GM21423 (cell line): ENCODE data around the gene CYP1A1.
"Not testable (repeated sequence)": the region's sequence is repeated elsewhere in the genome, so short reads cannot be mapped to it uniquely, and the experiment has no call there.

Source experiments
- ATAC-seq: cut with Tn5 transposase; IDR thresholded peaks from one replicate; pipeline ENCODE4 v1.9.1; 2021; ENCODE audit warnings: mild to moderate bottlenecking, moderate library complexity; ENCODE audit not compliant: unreplicated experiment

The CYP1A1 gene

GRCh38 chr15:74742422-74742821 lies 17.1 kb upstream of the CYP1A1 start:
- ATAC-seq = no peak

- not testable (repeated sequence) for ATAC-seq
These were observed 12.9 kb upstream of the CYP1A1 start for GRCh38 chr15:74738239-74738638.

GRCh38 chr15:74735305-74735704 lies 10.0 kb upstream of the CYP1A1 start:
- ATAC-seq = no peak

- ATAC-seq = no peak
These were observed 7.9 kb upstream of the CYP1A1 start for GRCh38 chr15:74733269-74733668.

GRCh38 chr15:74732846-74733245 lies 7.5 kb upstream of the CYP1A1 start:
- ATAC-seq = no peak

GRCh38 chr15:74730619-74731316 lies 5.4 kb upstream of the CYP1A1 start:
- ATAC-seq = no peak

- ATAC-seq = not testable (repeated sequence)
These were observed 4.0 kb upstream of the CYP1A1 start for GRCh38 chr15:74729372-74729771.

- not testable (repeated sequence) for ATAC-seq
These were observed 3.4 kb upstream of the CYP1A1 start for GRCh38 chr15:74728699-74729098.

- no peak for ATAC-seq
These were observed 2.4 kb upstream of the CYP1A1 start for GRCh38 chr15:74727727-74728126.

- no peak for ATAC-seq
These were observed 1.4 kb upstream of the CYP1A1 start for GRCh38 chr15:74726774-74727164.

GRCh38 chr15:74725845-74726773 lies 781 bp upstream of the CYP1A1 start:
- no peak for ATAC-seq

- no peak for ATAC-seq
These were observed 631 bp downstream of the CYP1A1 start for GRCh38 chr15:74724570-74725224.

GRCh38 chr15:74723754-74724334 lies 1.5 kb downstream of the CYP1A1 start:
- no peak for ATAC-seq

GRCh38 chr15:74723187-74723586 lies 2.1 kb downstream of the CYP1A1 start:
- ATAC-seq = no peak

GRCh38 chr15:74722591-74722990 lies 2.7 kb downstream of the CYP1A1 start:
- no peak for ATAC-seq

GRCh38 chr15:74716651-74717050 lies 8.7 kb downstream of the CYP1A1 start:
- ATAC-seq = no peak

GRCh38 chr15:74712311-74712710 lies 13.0 kb downstream of the CYP1A1 start:
- no peak for ATAC-seq

- ATAC-seq = no peak
These were observed 14.8 kb downstream of the CYP1A1 start for GRCh38 chr15:74710319-74711094.

GRCh38 chr15:74709892-74710291 lies 15.4 kb downstream of the CYP1A1 start:
- no peak for ATAC-seq

GRCh38 chr15:74709011-74709410 lies 16.3 kb downstream of the CYP1A1 start:
- no peak for ATAC-seq
